Heart right ventricle (tissue), 16 donors: ENCODE results near the gene TAF1. TPM values are rescaled to one million over a fixed set of nuclear protein-coding genes. Genes with fewer than 3 reads are reported as not detected.
A peak's percentile ranks its signal among the peaks of the same experiment; 100 is the strongest.
"Not testable (repeated sequence)": the region's sequence is repeated elsewhere in the genome, so short reads cannot be mapped to it uniquely, and the experiment has no call there.

ENCODE experiments used
- ATAC-seq, 8 donors: fragments of 200-7000 bp; cut with Tn5 transposase; one replicate each; pipeline ENCODE4 v1.9.1; 2020; ENCODE audit warnings: mild to moderate bottlenecking in 8 of 8, moderate library complexity in 8 of 8, moderate number of reproducible peaks in 1 of 8
- DNase-seq, 2 donors: peaks; one replicate each; pipeline ENCODE4 v3.0.0-alpha.2; 2020
- H3K27ac ChIP-seq, 10 donors: fragments of 200-600 bp; sonication (generic) in 2 of 10; one replicate each; pipeline versions ENCODE4 v1.5.0 to v1.8.0; 2020 to 2022; ENCODE audit warnings: mild to moderate bottlenecking in 3 of 10
- H3K27me3 ChIP-seq, 7 donors: fragments of 200-600 bp; one replicate each; pipeline ENCODE4 v1.8.0; 2021 to 2022; ENCODE audit warnings: mild to moderate bottlenecking in 2 of 7
- H3K36me3 ChIP-seq, 9 donors: fragments of 200-600 bp; sonication (generic) in 1 of 9; one replicate each; pipeline versions ENCODE4 v1.5.0 to v1.8.0; 2020 to 2022; ENCODE audit warnings: mild to moderate bottlenecking in 2 of 9
- H3K4me1 ChIP-seq, 9 donors: fragments of 200-600 bp; sonication (generic) in 1 of 9; one replicate each; pipeline versions ENCODE4 v1.5.0 to v1.8.0; 2020 to 2022; ENCODE audit warnings: mild to moderate bottlenecking in 4 of 9
- H3K4me3 ChIP-seq, 10 donors: fragments of 200-600 bp; sonication (generic) in 2 of 10; one replicate each; pipeline versions ENCODE4 v1.5.0 to v1.8.0; 2020 to 2022; ENCODE audit warnings: mild to moderate bottlenecking in 7 of 10, moderate library complexity in 2 of 10
- H3K9me3 ChIP-seq, 11 donors: fragments of 200-600 bp in 10 of 11; sonication (generic) in 2 of 11; one replicate each; pipeline versions ENCODE4 v1.5.0 to v1.8.0; 2013 to 2022; ENCODE audit warnings: mild to moderate bottlenecking in 2 of 11, control low read depth in 1 of 11, moderate library complexity in 1 of 11
- CTCF ChIP-seq, 9 donors: fragments of 200-600 bp; sonication (generic) in 2 of 9; IDR thresholded peaks; one replicate each; pipeline versions ENCODE4 v1.5.0 to v1.8.0; 2021 to 2022; ENCODE audit warnings: antibody characterized with exemption in 9 of 9, mild to moderate bottlenecking in 5 of 9, moderate library complexity in 1 of 9
- WGBS, 2 donors: extraction: QIAGEN DNeasy Blood & Tissue Kit; methylation state at CpG; one replicate each; pipeline ENCODE4 v1.1.7; 2013; ENCODE audit warnings: inconsistent platforms in 1 of 2; 5-methylcytosine and 5-hydroxymethylcytosine counted together
- intact Hi-C, 10 donors: fragments of 100-400 bp; cut with DNase I; formaldehyde crosslinking; loops; one replicate each; pipeline versions ENCODE4 v1.11.1 to v1.14.2; 2022
- polyA plus RNA-seq, 2 donors: library from polyadenylated mRNA; stranded (reverse); fragments of 200-250 nt; gene quantifications; one replicate each; pipeline ENCODE4 v1.2.3, GENCODE V29; 2013
- total RNA-seq, 10 donors: library from RNA; stranded (reverse); fragmentation: NEBNext Ultra II Directional in 3 of 10; extraction: Animal tissue kit (Norgen Biotek cat#: 25700) in 3 of 10; gene quantifications; one replicate each; pipeline versions ENCODE4 v1.2.1 to v1.2.4, GENCODE V29; 2021 to 2023
- donor health status: Arrhythmogenic right ventricular cardiomyopathy.
- donor health status: ischemic (EF 13 %, LVEDD 7.1; RV severe dilation, severe dysfunction).
- donor health status: healthy with polysubstance abuse.
- donor health status: DM: no; HTN: yes; CAD: no.
- donor health status: DM: no; HTN: no; CAD: no.
- donor health status: ischemic (EF 25% LVEDD 6.9; RV normal size, moderate dysfunction).
- donor health status: ischemic (EF 25% LVEDD 5.7; RV mildly dilated, moderate dysfunction).
- donor health status: healthy.
- donor health status: DM: yes; HTN: yes; CAD: no.
- donor health status: Ischemic cardiomyopathy.
- donor health status: ischemic (EF 35%, LVEDD 5.7; RV mildly dilated, moderate dysfunction).
- donor health status: nonischemic (EF 11% LVEDD 7.7; RV severe dilation, severe dysfunction).
- donor health status: DM: yes; HTN: yes; CAD: no.
- donor health status: PGD.
- donor health status: ischemic (EF 29% LVEDD 5.4; RV normal size, mild dysfunction).
- donor health status: nonischemic (EF 23%, LVEDD 6.1; RV moderate dilation, normal function).

The TAF1 gene
- total and polyA plus RNA-seq, 12 donors: 6.0 to 27.1 (median 21.4) TPM

- DNase-seq: no peak
- Histone ChIP-seq H3K27me3 (no peaks in the 10 kb centered on the region), H3K4me1 (no peaks in the 10 kb centered on the region), H3K27ac (no peak overlapping the region), H3K9me3 (peaks cover 0 to 10% (median 0%) of the 10 kb centered on the region in 11 donors), H3K4me3 (no peak overlapping the region), H3K36me3 (no peaks in the 10 kb centered on the region)
- no peak for ATAC-seq
- TF ChIP-seq CTCF (IDR thresholded peaks at IDR 0.05): no peak
- intact Hi-C loops: no loop called here
- 87 to 89% methylated on average over 1 of the region's 1 CpG for WGBS, 2 donors
Measured at GRCh38 chrX:71504346-71504745, 138.2 kb downstream of the TAF1 start.

GRCh38 chrX:71509289-71509688 lies 143.1 kb downstream of the TAF1 start:
- DNase-seq (no peak), ATAC-seq (no peak)
- Histone ChIP-seq H3K27me3 (no peaks in the 10 kb centered on the region), H3K9me3 (peaks cover 0 to 4% (median 0%) of the 10 kb centered on the region in 11 donors), H3K4me1 (no peaks in the 10 kb centered on the region), H3K27ac (no peak overlapping the region), H3K36me3 (no peaks in the 10 kb centered on the region), H3K4me3 (no peak overlapping the region)
- no peak for TF ChIP-seq CTCF (IDR thresholded peaks at IDR 0.05)
- intact Hi-C loops: no loop called here
- 95 to 100% methylated on average over 1 of the region's 1 CpG for WGBS, 2 donors

- H3K36me3 ChIP-seq: no peaks in the 10 kb centered on the region
- 91 to 99% methylated on average over 2 of the region's 2 CpGs for WGBS, 2 donors
- DNase-seq: no peak
- no peaks in the 10 kb centered on the region for H3K27me3 ChIP-seq
- peaks cover 0 to 4% (median 0%) of the 10 kb centered on the region in 11 donors for H3K9me3 ChIP-seq
- ATAC-seq: no peak
- H3K4me3 ChIP-seq: no peak overlapping the region
- no peak for TF ChIP-seq CTCF (IDR thresholded peaks at IDR 0.05)
- H3K27ac ChIP-seq: no peak overlapping the region
- H3K4me1 ChIP-seq: peaks cover 0 to 6% (median 0%) of the 10 kb centered on the region in 9 donors
- intact Hi-C loops: no loop called here
Measured at GRCh38 chrX:71510161-71510560, 144.0 kb downstream of the TAF1 start.

- ATAC-seq, intact Hi-C loops, H3K27me3 ChIP-seq, DNase-seq, H3K4me3 ChIP-seq, H3K36me3 ChIP-seq, H3K4me1 ChIP-seq: not testable (repeated sequence)
- Histone ChIP-seq H3K27ac (peak overlapping the region in 3 of 10 donors; percentile 34 to 82 (median 81)), H3K9me3 (peaks cover 0 to 12% (median 0%) of the 10 kb centered on the region in 11 donors)
- WGBS, 2 donors: 92 to 95% methylated on average over 4 of the region's 4 CpGs
Measured at GRCh38 chrX:71513731-71514130, 147.6 kb downstream of the TAF1 start.

- 10 to 18% methylated on average over 5 of the region's 5 CpGs for WGBS, 2 donors
- DNase-seq (no peak), ATAC-seq (peak in 7 of 8 donors; percentile 25 to 83 (median 59))
- peaks cover 0 to 12% (median 0%) of the 10 kb centered on the region in 11 donors for H3K9me3 ChIP-seq
- H3K4me1 ChIP-seq: peaks cover 0 to 7% (median 0%) of the 10 kb centered on the region in 9 donors
- H3K4me3 ChIP-seq: no peak overlapping the region
- no peaks in the 10 kb centered on the region for H3K27me3 ChIP-seq
- H3K27ac ChIP-seq: peak overlapping the region in 8 of 10 donors; percentile 17 to 82 (median 64)
- no peaks in the 10 kb centered on the region for H3K36me3 ChIP-seq
- intact Hi-C loops: loop anchor here in 1 of 10 donors (1.0 kb wide), 1 partner anchor 18 kb away; no protein-coding TSS in a partner anchor
- peak in 3 of 9 donors; percentile 6 to 22 (median 18) for TF ChIP-seq CTCF (IDR thresholded peaks at IDR 0.05)
Measured at GRCh38 chrX:71514367-71515037, 148.3 kb downstream of the TAF1 start.
